Activated CD8-positive, alpha-beta T cell treated with anti-CD3 and anti-CD28 coated beads for 36 hours (primary cell): ENCODE results near the gene NEDD4L. TPM values are rescaled to one million over a fixed set of nuclear protein-coding genes. Genes with fewer than 3 reads are reported as not detected.

Experiments used
- ATAC-seq: fragments of 200-7000 bp; cut with Tn5 transposase; one replicate; pipeline ENCODE4 v1.10.0; 2021; ENCODE audit warnings: mild to moderate bottlenecking, moderate library complexity
- CTCF ChIA-PET: fragments of 350-600 bp; sonication (Branson Sonifier 250); formaldehyde crosslinking; loops from one replicate; lab custom pipeline; 2021; ENCODE audit warnings: antibody characterized with exemption; lab: Charles Lee
- POLR2A ChIA-PET: fragments of 350-600 bp; sonication (Branson Sonifier 250); formaldehyde crosslinking; loops from one replicate; lab custom pipeline; 2021; ENCODE audit warnings: antibody characterized with exemption; lab: Charles Lee
- DNase-seq: peaks from one replicate; pipeline ENCODE4 v3.0.0-alpha.2; 2020
- H3K27ac Mint-ChIP-seq: one replicate; pipeline ENCODE4 v1.8.0; 2021; ENCODE audit warnings: mild to moderate bottlenecking, mixed read lengths
- H3K27me3 Mint-ChIP-seq: one replicate; pipeline ENCODE4 v1.8.0; 2021; ENCODE audit warnings: mixed read lengths
- H3K36me3 Mint-ChIP-seq: one replicate; pipeline ENCODE4 v1.8.0; 2021; ENCODE audit warnings: low read depth, mixed read lengths
- H3K4me1 Mint-ChIP-seq: one replicate; pipeline ENCODE4 v1.8.0; 2021; ENCODE audit warnings: low read depth, mixed read lengths
- H3K4me3 Mint-ChIP-seq: one replicate; pipeline ENCODE4 v1.8.0; 2021; ENCODE audit warnings: mild to moderate bottlenecking, moderate library complexity, mixed read lengths
- H3K9me3 Mint-ChIP-seq: one replicate; pipeline ENCODE4 v1.8.0; 2021; ENCODE audit warnings: mixed read lengths
- intact Hi-C: fragments of 100-400 bp; cut with micrococcal nuclease; formaldehyde crosslinking; loops from one replicate; pipeline ENCODE4 v1.10.0; 2022
- microRNA-seq: library from miRNA; unstranded; fragments of <30 nt; microRNA quantifications from one replicate; pipeline ENCODE4 v1.2.0, GENCODE V29; 2022; ENCODE audit warnings: borderline microRNAs expressed, borderline replicate concordance
- total RNA-seq, 2 experiments: library from RNA; stranded (reverse); gene quantifications; one replicate each; pipeline ENCODE4 v1.2.3, GENCODE V29; 2021
- TF ChIP-seq, protein P1 (sequence below): fragments of 200-600 bp; IDR thresholded peaks from one replicate; pipeline ENCODE4 v1.8.0; 2022; ENCODE audit warnings: antibody characterized with exemption, mild to moderate bottlenecking

Gene NEDD4L
- total RNA-seq, 2 experiments from 2014 or later, result 7.5 to 8.5 TPM

DNA sequence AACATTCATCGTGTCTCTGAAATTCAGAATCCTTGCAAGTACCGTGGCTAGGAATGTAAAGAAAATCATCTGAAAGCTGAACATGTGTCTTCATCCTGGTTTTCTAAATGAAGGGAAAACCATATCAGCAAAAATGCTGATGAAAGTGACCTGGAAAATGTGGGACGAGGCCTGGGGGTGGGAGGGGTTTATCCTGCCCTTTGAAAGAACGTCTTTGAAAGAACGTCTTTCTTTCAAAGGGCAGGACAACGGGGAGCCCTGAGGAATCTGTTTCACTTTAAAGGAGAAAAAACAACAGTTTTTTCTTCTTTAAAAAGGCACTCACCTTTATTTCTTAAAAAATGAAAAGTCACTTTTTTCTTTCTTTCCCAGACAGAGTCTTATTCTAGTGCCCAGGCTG, 399.6 kb downstream of the NEDD4L start:
- POLR2A ChIA-PET, result no interaction called here
- no peaks in the 10 kb centered on the region for H3K9me3 Mint-ChIP-seq
- intact Hi-C loops, result no loop called here

DNA sequence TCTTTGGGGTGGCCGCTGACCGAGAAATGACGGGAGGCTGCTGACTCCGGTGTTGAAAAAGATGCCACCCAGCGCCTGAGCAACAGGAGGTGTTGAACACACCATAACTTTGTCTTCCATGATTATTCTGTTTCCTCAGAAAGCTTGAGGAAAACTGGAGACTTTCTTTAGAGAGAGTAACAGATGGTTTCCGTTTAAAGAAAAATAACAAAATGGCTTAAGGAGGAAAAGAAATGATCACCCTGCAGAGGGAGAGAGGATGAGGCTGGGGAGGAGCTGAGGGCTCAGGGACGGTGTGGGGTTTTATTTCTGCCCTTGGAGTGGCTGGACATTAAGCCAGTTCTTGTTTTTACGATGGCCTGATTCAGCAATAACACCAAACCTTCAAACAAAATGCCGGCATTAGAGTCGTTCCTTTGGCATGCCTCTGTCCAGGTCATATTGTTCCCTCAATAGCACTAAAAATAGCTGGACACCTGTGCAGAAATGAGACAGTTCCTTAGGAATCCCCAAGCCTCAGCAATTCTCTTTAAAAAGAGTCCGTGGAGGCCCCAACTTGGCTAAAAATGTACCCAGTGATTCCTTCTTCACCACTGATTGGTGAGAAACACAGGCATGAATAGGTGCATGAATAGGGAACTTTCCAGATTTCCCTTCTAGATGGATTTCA, 402.5 kb downstream of the NEDD4L start:
- Mint-ChIP-seq H3K27me3 (no peaks in the 10 kb centered on the region), H3K9me3 (no peaks in the 10 kb centered on the region), H3K4me3 (no peak overlapping the region), H3K27ac (no peak overlapping the region), H3K36me3 (no peaks in the 10 kb centered on the region), H3K4me1 (no peaks in the 10 kb centered on the region)
- CTCF ChIA-PET, result no interaction called here
- POLR2A ChIA-PET, result no interaction called here
- intact Hi-C loops, result no loop called here
- ATAC-seq (no peak), DNase-seq (no peak)
- TF ChIP-seq, protein P1, sequence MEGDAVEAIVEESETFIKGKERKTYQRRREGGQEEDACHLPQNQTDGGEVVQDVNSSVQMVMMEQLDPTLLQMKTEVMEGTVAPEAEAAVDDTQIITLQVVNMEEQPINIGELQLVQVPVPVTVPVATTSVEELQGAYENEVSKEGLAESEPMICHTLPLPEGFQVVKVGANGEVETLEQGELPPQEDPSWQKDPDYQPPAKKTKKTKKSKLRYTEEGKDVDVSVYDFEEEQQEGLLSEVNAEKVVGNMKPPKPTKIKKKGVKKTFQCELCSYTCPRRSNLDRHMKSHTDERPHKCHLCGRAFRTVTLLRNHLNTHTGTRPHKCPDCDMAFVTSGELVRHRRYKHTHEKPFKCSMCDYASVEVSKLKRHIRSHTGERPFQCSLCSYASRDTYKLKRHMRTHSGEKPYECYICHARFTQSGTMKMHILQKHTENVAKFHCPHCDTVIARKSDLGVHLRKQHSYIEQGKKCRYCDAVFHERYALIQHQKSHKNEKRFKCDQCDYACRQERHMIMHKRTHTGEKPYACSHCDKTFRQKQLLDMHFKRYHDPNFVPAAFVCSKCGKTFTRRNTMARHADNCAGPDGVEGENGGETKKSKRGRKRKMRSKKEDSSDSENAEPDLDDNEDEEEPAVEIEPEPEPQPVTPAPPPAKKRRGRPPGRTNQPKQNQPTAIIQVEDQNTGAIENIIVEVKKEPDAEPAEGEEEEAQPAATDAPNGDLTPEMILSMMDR, result no peak

More for the DNA sequence above, 399.6 kb downstream of the NEDD4L start:
- TF ChIP-seq, protein P1, result no peak
- H3K36me3 Mint-ChIP-seq, result no peaks in the 10 kb centered on the region
- no peak overlapping the region for H3K4me3 Mint-ChIP-seq
- no peak for DNase-seq
- no peaks in the 10 kb centered on the region for H3K27me3 Mint-ChIP-seq
- no peak for ATAC-seq
- peaks cover 6% of the 10 kb centered on the region for H3K4me1 Mint-ChIP-seq
- H3K27ac Mint-ChIP-seq, result no peak overlapping the region
- CTCF ChIA-PET, result no interaction called here

DNA sequence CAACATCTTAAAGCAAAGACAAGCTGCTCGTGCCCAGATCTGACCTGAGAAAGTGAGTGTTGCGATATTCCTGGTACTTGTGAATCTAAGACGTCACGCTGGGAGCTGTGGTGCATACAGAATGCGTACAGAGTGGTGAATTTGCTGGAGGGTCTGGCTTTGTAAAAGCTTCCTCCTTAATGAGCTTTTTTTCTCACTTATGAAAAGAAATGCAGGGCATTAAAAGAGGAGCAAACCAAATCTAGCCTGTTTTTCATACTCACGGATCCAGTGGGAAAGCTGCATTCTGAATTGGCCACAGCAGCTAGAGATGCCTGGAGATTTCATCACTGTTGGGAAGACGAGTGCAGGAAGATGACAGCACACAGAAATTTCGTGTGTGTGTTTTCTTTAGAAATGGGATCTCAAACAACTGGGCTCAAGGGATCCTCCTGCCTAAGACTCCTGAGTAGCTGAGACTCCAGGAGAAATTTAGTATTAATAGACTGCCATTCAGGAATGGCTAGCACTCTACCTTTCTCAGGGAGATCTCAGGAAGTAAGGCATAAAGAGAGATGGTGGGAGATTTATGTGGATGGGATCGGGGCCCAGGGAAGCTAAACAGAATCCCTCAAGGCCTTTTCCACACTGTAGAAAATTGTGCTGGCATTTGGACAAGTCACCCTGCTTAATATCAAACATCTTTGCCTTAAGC, 403.5 kb downstream of the NEDD4L start:
- Mint-ChIP-seq H3K27ac (no peak overlapping the region), H3K36me3 (no peaks in the 10 kb centered on the region), H3K4me3 (no peak overlapping the region), H3K27me3 (no peaks in the 10 kb centered on the region), H3K9me3 (no peaks in the 10 kb centered on the region), H3K4me1 (no peaks in the 10 kb centered on the region)
- no peak for DNase-seq
- TF ChIP-seq, protein P1, result no peak
- intact Hi-C loops, result no loop called here
- ATAC-seq, result no peak
- CTCF ChIA-PET, result interaction anchor here (1.1 kb wide), 1 partner anchor 9 kb away, joined by 4 read pairs; no protein-coding TSS in a partner anchor
- POLR2A ChIA-PET, result no interaction called here

DNA sequence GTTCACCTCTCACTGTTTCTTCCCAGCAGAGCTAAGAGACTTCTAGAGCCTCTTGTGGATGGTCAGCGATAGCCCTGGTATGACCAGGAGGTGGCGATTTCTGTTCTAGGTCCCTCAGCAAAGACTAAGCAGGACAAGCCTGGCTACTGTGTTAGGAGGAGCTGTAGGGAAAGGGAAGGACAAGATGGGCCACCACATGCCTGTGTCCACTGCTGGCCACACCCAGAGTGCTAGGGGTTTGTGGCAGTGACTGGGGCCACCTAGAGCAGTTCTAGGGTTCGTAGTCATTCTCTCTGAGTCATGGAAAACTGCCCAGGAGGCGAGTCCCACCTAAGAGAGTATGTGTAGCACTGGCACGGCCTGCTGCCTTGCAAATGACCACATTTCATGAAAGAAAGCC, 405.4 kb downstream of the NEDD4L start:
- no peak for DNase-seq
- Mint-ChIP-seq H3K4me1 (no peaks in the 10 kb centered on the region), H3K4me3 (no peak overlapping the region), H3K36me3 (no peaks in the 10 kb centered on the region), H3K27me3 (no peaks in the 10 kb centered on the region), H3K9me3 (no peaks in the 10 kb centered on the region), H3K27ac (no peak overlapping the region)
- no peak for ATAC-seq
- ChIA-PET CTCF (no interaction called here), POLR2A (no interaction called here)
- intact Hi-C loops, result no loop called here
- TF ChIP-seq, protein P1, result no peak

Small RNAs within 50 kb of the gene (microRNA-seq; reads per million reads assigned to microRNA genes)
- not detected for gene MIR3591

Other genes starting within 250 kb of the NEDD4L start
- under 1 TPM; 0.18 to 0.38 TPM for gene ATP8B1, start 240.9 kb upstream of the NEDD4L start, total RNA-seq